Heart right ventricle (tissue), 16 donors: Measurements from ENCODE around the gene ALG6. TPM values are rescaled to one million over a fixed set of nuclear protein-coding genes. Genes with fewer than 3 reads are reported as not detected.

Source experiments
- ATAC-seq, 8 donors: fragments of 200-7000 bp; cut with Tn5 transposase; one replicate each; pipeline ENCODE4 v1.9.1; 2020; ENCODE audit warnings: mild to moderate bottlenecking in 8 of 8, moderate library complexity in 8 of 8, moderate number of reproducible peaks in 1 of 8
- DNase-seq, 2 donors: peaks; one replicate each; pipeline ENCODE4 v3.0.0-alpha.2; 2020
- H3K27ac ChIP-seq, 10 donors: fragments of 200-600 bp; sonication (generic) in 2 of 10; one replicate each; pipeline versions ENCODE4 v1.5.0 to v1.8.0; 2020 to 2022; ENCODE audit warnings: mild to moderate bottlenecking in 3 of 10
- H3K27me3 ChIP-seq, 7 donors: fragments of 200-600 bp; one replicate each; pipeline ENCODE4 v1.8.0; 2021 to 2022; ENCODE audit warnings: mild to moderate bottlenecking in 2 of 7
- H3K36me3 ChIP-seq, 9 donors: fragments of 200-600 bp; sonication (generic) in 1 of 9; one replicate each; pipeline versions ENCODE4 v1.5.0 to v1.8.0; 2020 to 2022; ENCODE audit warnings: mild to moderate bottlenecking in 2 of 9
- H3K4me1 ChIP-seq, 9 donors: fragments of 200-600 bp; sonication (generic) in 1 of 9; one replicate each; pipeline versions ENCODE4 v1.5.0 to v1.8.0; 2020 to 2022; ENCODE audit warnings: mild to moderate bottlenecking in 4 of 9
- H3K4me3 ChIP-seq, 10 donors: fragments of 200-600 bp; sonication (generic) in 2 of 10; one replicate each; pipeline versions ENCODE4 v1.5.0 to v1.8.0; 2020 to 2022; ENCODE audit warnings: mild to moderate bottlenecking in 7 of 10, moderate library complexity in 2 of 10
- H3K9me3 ChIP-seq, 11 donors: fragments of 200-600 bp in 10 of 11; sonication (generic) in 2 of 11; one replicate each; pipeline versions ENCODE4 v1.5.0 to v1.8.0; 2013 to 2022; ENCODE audit warnings: mild to moderate bottlenecking in 2 of 11, control low read depth in 1 of 11, moderate library complexity in 1 of 11
- WGBS, 2 donors: extraction: QIAGEN DNeasy Blood & Tissue Kit; methylation state at CpG; one replicate each; pipeline ENCODE4 v1.1.7; 2013; ENCODE audit warnings: inconsistent platforms in 1 of 2; 5-methylcytosine and 5-hydroxymethylcytosine counted together
- intact Hi-C, 10 donors: fragments of 100-400 bp; cut with DNase I; formaldehyde crosslinking; loops; one replicate each; pipeline versions ENCODE4 v1.11.1 to v1.14.2; 2022
- polyA plus RNA-seq, 2 donors: library from polyadenylated mRNA; stranded (reverse); fragments of 200-250 nt; gene quantifications; one replicate each; pipeline ENCODE4 v1.2.3, GENCODE V29; 2013
- total RNA-seq, 10 donors: library from RNA; stranded (reverse); fragmentation: NEBNext Ultra II Directional in 3 of 10; extraction: Animal tissue kit (Norgen Biotek cat#: 25700) in 3 of 10; gene quantifications; one replicate each; pipeline versions ENCODE4 v1.2.1 to v1.2.4, GENCODE V29; 2021 to 2023
- TF ChIP-seq, protein P1 (sequence below), 9 donors: fragments of 200-600 bp; sonication (generic) in 2 of 9; IDR thresholded peaks; one replicate each; pipeline versions ENCODE4 v1.5.0 to v1.8.0; 2021 to 2022; ENCODE audit warnings: antibody characterized with exemption in 9 of 9, mild to moderate bottlenecking in 5 of 9, moderate library complexity in 1 of 9
- donor health status: Arrhythmogenic right ventricular cardiomyopathy.
- donor health status: ischemic (EF 13 %, LVEDD 7.1; RV severe dilation, severe dysfunction).
- donor health status: healthy with polysubstance abuse.
- donor health status: DM: no; HTN: yes; CAD: no.
- donor health status: DM: no; HTN: no; CAD: no.
- donor health status: ischemic (EF 25% LVEDD 6.9; RV normal size, moderate dysfunction).
- donor health status: ischemic (EF 25% LVEDD 5.7; RV mildly dilated, moderate dysfunction).
- donor health status: healthy.
- donor health status: DM: yes; HTN: yes; CAD: no.
- donor health status: Ischemic cardiomyopathy.
- donor health status: ischemic (EF 35%, LVEDD 5.7; RV mildly dilated, moderate dysfunction).
- donor health status: nonischemic (EF 11% LVEDD 7.7; RV severe dilation, severe dysfunction).
- donor health status: DM: yes; HTN: yes; CAD: no.
- donor health status: PGD.
- donor health status: ischemic (EF 29% LVEDD 5.4; RV normal size, mild dysfunction).
- donor health status: nonischemic (EF 23%, LVEDD 6.1; RV moderate dilation, normal function).

Gene ALG6
- total and polyA plus RNA-seq, 12 donors = 3.3 to 20.8 (median 4.2) TPM

DNA sequence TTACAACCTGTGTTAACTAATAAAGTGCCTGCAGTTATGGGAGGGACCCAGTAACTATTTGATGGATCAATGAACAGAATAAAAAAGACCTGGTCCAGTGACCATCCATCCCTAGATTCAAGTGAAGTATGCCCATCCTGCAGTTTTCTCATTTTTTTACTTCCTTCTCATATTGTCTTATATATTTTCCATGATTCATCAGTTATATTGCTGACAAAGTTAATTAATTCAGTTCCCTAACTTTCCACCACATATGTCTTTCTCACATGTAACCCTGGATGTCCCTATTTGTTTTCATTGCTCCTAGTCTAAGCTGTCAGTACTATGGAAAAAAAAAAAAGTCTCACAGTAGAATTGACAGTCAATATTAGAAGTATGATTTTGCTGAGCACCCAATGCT lies 91.3 kb downstream of the ALG6 start:
- ATAC-seq = no peak

DNA sequence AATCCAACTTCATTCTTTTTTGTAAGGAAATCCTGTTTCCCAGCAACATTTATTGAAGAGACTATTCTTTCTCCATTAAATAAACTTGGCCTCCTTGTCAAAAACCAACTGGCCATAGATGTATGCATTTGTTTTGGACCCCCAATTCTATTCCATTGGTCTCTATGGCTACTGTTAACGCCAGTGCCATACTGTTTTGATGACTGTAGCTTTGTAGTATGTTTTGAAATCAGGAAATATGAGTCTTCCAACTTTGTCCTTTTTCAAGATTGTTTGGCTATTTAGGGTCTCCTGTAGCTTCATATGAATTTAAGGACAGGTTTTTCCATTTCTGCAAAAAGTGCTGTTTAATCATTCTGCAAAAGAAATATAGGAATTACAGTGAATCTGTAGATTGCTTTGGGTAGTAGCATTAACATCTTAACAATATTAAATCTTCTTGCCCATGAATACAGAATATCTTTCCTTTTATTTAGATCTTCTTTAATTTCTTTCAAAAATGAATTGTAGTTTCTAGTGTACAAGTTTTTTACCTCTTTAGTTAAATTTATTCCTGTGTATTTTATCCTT lies 94.3 kb downstream of the ALG6 start:
- TF ChIP-seq, protein P1, sequence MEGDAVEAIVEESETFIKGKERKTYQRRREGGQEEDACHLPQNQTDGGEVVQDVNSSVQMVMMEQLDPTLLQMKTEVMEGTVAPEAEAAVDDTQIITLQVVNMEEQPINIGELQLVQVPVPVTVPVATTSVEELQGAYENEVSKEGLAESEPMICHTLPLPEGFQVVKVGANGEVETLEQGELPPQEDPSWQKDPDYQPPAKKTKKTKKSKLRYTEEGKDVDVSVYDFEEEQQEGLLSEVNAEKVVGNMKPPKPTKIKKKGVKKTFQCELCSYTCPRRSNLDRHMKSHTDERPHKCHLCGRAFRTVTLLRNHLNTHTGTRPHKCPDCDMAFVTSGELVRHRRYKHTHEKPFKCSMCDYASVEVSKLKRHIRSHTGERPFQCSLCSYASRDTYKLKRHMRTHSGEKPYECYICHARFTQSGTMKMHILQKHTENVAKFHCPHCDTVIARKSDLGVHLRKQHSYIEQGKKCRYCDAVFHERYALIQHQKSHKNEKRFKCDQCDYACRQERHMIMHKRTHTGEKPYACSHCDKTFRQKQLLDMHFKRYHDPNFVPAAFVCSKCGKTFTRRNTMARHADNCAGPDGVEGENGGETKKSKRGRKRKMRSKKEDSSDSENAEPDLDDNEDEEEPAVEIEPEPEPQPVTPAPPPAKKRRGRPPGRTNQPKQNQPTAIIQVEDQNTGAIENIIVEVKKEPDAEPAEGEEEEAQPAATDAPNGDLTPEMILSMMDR (IDR thresholded peaks at IDR 0.05) = no peak
- Histone ChIP-seq H3K27me3 (no peaks in the 10 kb centered on the region), H3K36me3 (peaks cover 0 to 10% (median 0%) of the 10 kb centered on the region in 9 donors), H3K27ac (no peak overlapping the region), H3K9me3 (peaks cover 0 to 20% (median 8%) of the 10 kb centered on the region in 11 donors), H3K4me3 (no peak overlapping the region), H3K4me1 (peaks cover 0 to 7% (median 0%) of the 10 kb centered on the region in 9 donors)
- intact Hi-C loops = loop anchor here in 1 of 10 donors (10.0 kb wide), 1 partner anchor 73 kb away; no protein-coding TSS in a partner anchor
- ATAC-seq (no peak), DNase-seq (no peak)
- 98 to 100% methylated on average over 1 of the region's 1 CpG for WGBS, 2 donors

More for the DNA sequence above, 91.3 kb downstream of the ALG6 start:
- Histone ChIP-seq H3K27me3 (no peaks in the 10 kb centered on the region), H3K27ac (no peak overlapping the region), H3K4me3 (no peak overlapping the region), H3K36me3 (peaks cover 0 to 10% (median 0%) of the 10 kb centered on the region in 9 donors), H3K4me1 (peaks cover 0 to 5% (median 0%) of the 10 kb centered on the region in 9 donors), H3K9me3 (peaks cover 0 to 20% (median 8%) of the 10 kb centered on the region in 11 donors)
- intact Hi-C loops = no loop called here
- no peak for DNase-seq
- TF ChIP-seq, protein P1 (IDR thresholded peaks at IDR 0.05) = no peak

DNA sequence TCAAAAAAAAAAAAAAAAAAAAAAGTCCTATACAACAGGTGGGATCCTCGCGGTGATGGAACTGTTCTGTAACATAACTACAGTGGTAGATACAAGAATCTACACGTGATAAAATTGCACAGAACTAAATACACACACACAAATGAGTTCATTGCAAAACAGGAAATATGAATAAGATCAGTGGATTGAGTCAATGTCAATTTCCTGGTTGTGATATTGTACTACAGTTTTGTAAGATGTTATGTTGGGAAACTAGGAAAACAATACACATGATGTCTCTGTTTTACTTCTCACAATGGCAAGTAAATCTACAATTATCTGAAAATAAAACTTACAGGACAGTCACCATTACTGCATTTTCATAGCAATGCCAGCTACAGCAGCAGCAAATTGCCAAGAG lies 95.8 kb downstream of the ALG6 start:
- Histone ChIP-seq H3K4me1 (peaks cover 0 to 7% (median 0%) of the 10 kb centered on the region in 9 donors), H3K27me3 (no peaks in the 10 kb centered on the region), H3K27ac (peak overlapping the region in 1 of 10 donors; percentile 26), H3K4me3 (no peak overlapping the region), H3K9me3 (peaks cover 0 to 20% (median 8%) of the 10 kb centered on the region in 11 donors), H3K36me3 (peaks cover 0 to 10% (median 0%) of the 10 kb centered on the region in 9 donors)
- DNase-seq = no peak
- TF ChIP-seq, protein P1 (IDR thresholded peaks at IDR 0.05) = no peak
- intact Hi-C loops = loop anchor here in 1 of 10 donors (10.0 kb wide), 1 partner anchor 72 kb away; no protein-coding TSS in a partner anchor
- no peak for ATAC-seq
- 81% methylated on average over 3 of the region's 3 CpGs for WGBS, 2 donors

DNA sequence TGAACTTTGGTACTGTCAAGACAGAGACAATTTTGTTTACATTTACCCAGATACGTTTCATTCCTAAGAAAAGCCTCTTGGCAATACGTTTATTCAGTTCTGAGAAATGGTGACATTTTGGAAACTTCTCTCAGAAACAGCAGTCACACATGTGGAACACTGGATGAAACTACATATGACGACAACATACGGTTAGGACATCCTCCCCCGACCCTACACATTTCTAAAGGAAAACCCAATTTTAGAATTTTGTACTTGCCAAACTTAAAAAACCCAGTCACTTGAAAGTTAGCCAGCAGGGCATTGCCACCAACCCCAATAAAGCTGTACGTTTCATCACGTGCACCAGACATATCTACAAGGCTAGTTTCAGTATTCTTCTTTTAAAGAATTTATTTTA lies 98.8 kb downstream of the ALG6 start:
- H3K9me3 ChIP-seq = peaks cover 0 to 26% (median 8%) of the 10 kb centered on the region in 11 donors
- ATAC-seq (no peak), DNase-seq (no peak)
- H3K27me3 ChIP-seq = no peaks in the 10 kb centered on the region
- peaks cover 0 to 7% (median 0%) of the 10 kb centered on the region in 9 donors for H3K4me1 ChIP-seq
- H3K27ac ChIP-seq = no peak overlapping the region
- peaks cover 0 to 9% (median 0%) of the 10 kb centered on the region in 9 donors for H3K36me3 ChIP-seq
- intact Hi-C loops = loop anchor here in 1 of 10 donors (10.0 kb wide), 1 partner anchor 69 kb away; no protein-coding TSS in a partner anchor
- TF ChIP-seq, protein P1 (IDR thresholded peaks at IDR 0.05) = no peak
- H3K4me3 ChIP-seq = no peak overlapping the region
- WGBS, 2 donors = 89 to 92% methylated on average over 7 of the region's 7 CpGs
